ENCODE data around the gene CYB5RL. TPM values are rescaled to one million over a fixed set of nuclear protein-coding genes. Genes with fewer than 3 reads are reported as not detected.
A peak's percentile ranks its signal among the peaks of the same experiment; 100 is the strongest.

The CYB5RL gene
- total and polyA plus RNA-seq, 7 donors, result 1.4 to 5.7 (median 4.4) TPM

DNA sequence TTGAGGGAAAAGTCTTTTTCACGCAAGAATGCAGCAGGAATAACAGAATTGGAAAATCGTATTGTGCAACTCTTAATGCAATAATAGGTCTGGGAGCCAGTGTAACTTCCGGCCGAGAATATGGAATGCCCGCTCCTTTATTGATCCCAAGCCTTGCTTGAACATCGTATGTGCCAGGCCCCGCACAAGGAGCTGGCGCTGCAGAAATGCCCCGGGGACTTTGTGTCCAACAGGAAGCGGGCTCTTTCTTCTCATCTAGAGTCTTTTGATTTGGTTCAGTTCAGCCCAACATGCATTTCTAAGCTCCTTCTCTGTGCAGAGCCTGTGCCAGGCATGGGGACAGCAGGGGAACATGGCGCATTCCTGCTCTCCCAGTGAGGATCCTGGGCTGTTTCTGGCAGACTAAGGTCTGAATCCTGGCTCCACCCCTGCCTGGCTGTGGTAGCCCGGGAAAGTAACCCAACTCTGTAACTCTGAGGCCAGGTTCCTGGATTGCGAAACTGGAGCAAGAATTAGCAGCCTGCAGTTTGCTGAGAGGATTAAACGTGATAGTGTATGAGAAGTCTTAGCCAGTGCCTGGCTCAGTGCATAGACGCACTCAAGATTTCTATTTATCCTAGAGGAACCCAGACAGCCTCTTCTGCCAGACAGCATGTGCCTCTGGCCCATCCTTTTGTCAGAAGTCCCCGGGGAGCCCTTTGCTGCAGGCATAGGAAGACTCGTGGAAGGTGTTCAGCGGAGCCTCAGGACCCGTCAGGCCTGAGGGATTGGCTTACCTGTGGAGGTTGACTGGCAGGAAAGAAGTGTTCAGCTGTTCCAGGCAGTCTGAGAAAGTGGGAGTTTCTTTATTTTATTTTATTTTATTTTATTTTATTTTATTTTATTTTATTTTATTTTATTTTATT, 46.0 kb downstream of the CYB5RL start:
- intact Hi-C loops (cut with DNase I), result no loop called here
- H3K4me1 ChIP-seq, result peaks cover 0 to 6% (median 0%) of the 10 kb centered on the region in 4 donors
- peak; percentile 80 for DNase-seq
- TF ChIP-seq EP300 (IDR thresholded peaks at IDR 0.05), result no peak
- TF ChIP-seq, protein P1, sequence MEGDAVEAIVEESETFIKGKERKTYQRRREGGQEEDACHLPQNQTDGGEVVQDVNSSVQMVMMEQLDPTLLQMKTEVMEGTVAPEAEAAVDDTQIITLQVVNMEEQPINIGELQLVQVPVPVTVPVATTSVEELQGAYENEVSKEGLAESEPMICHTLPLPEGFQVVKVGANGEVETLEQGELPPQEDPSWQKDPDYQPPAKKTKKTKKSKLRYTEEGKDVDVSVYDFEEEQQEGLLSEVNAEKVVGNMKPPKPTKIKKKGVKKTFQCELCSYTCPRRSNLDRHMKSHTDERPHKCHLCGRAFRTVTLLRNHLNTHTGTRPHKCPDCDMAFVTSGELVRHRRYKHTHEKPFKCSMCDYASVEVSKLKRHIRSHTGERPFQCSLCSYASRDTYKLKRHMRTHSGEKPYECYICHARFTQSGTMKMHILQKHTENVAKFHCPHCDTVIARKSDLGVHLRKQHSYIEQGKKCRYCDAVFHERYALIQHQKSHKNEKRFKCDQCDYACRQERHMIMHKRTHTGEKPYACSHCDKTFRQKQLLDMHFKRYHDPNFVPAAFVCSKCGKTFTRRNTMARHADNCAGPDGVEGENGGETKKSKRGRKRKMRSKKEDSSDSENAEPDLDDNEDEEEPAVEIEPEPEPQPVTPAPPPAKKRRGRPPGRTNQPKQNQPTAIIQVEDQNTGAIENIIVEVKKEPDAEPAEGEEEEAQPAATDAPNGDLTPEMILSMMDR (IDR thresholded peaks at IDR 0.05), result no peak
- TF ChIP-seq POLR2AphosphoS5 (IDR thresholded peaks at IDR 0.05), result no peak
- TF ChIP-seq POLR2A (IDR thresholded peaks at IDR 0.05), result no peak
- H3K27ac ChIP-seq, result peak overlapping the region in 1 of 4 donors; percentile 20
- H3K27me3 ChIP-seq, result no peaks in the 10 kb centered on the region
- no peaks in the 10 kb centered on the region for H3K9me3 ChIP-seq
- 59 to 72% methylated on average over 19 of the region's 19 CpGs for WGBS, 2 donors
- H3K36me3 ChIP-seq, result no peaks in the 10 kb centered on the region
- no peak overlapping the region for H3K4me3 ChIP-seq

DNA sequence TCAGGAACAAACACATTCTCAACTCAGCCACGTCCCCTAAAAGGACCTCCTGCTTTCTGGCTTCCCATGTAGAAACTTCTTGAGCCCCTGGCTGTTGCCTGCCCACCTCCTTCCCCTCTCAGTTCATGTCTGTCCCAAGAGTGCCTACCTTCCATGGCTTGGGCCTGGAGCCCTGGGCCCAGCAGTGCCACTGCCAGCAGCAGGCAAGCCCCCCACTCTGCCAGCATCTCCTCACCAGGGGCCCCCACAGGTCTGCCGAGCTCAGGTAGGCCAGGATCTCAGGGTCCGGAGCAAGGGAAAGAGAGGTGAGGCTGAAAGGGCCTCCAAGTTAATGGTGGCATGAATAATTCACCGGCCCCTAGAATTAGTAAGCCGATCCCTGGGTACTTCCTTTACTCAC, 47.1 kb downstream of the CYB5RL start, which contains the start of gene CDCP2:
Gene CDCP2, minus strand, starts transcription at position 305 of the 400 bp plus-strand sequence. Its CDS starts 78 bp downstream, at position 227.
- no peaks in the 10 kb centered on the region for H3K27me3 ChIP-seq
- TF ChIP-seq POLR2AphosphoS5 (IDR thresholded peaks at IDR 0.05) (no peak), EP300 (IDR thresholded peaks at IDR 0.05) (no peak), POLR2A (IDR thresholded peaks at IDR 0.05) (no peak)
- TF ChIP-seq, protein P1 (IDR thresholded peaks at IDR 0.05), result no peak
- peak within 1 kb of the TSS in 1 of 4 donors; percentile 20 for H3K27ac ChIP-seq
- H3K4me1 ChIP-seq, result peaks cover 0 to 6% (median 0%) of the 10 kb centered on the region in 4 donors
- WGBS, 2 donors, result 93 to 97% methylated on average over 5 of the region's 5 CpGs
- H3K9me3 ChIP-seq, result no peaks in the 10 kb centered on the region
- DNase-seq, result no peak
- intact Hi-C loops (cut with DNase I), result no loop called here
- H3K4me3 ChIP-seq, result no peak within 1 kb of the TSS
- H3K36me3 ChIP-seq, result no peaks in the 10 kb centered on the region

DNA sequence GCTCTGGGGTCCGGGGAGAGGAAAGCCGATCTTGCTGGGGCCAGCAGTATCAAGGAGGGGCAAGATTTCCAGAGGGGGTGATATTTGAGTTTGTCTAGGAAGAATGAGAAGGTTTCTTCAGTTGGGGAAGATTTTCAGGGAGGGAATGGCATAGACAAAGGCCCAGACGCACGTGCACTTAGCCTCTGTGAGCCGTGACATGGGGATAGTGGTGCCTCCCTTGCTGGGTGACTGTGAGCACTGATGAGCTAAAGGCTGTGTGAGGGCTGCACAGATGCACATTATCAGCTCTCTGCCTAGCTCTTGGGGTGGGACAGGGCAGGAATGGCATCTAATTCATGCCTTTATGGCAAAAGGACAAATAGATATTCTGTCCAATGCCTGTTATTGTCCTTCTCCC, 48.8 kb downstream of the CYB5RL start:
- no peak for TF ChIP-seq EP300 (IDR thresholded peaks at IDR 0.05)
- TF ChIP-seq, protein P1 (IDR thresholded peaks at IDR 0.05), result no peak
- no peaks in the 10 kb centered on the region for H3K9me3 ChIP-seq
- H3K27me3 ChIP-seq, result no peaks in the 10 kb centered on the region
- intact Hi-C loops (cut with DNase I), result no loop called here
- no peaks in the 10 kb centered on the region for H3K36me3 ChIP-seq
- H3K27ac ChIP-seq, result no peak overlapping the region
- H3K4me1 ChIP-seq, result peaks cover 0 to 6% (median 0%) of the 10 kb centered on the region in 4 donors
- H3K4me3 ChIP-seq, result no peak overlapping the region
- WGBS, 2 donors, result 86 to 89% methylated on average over 5 of the region's 5 CpGs
- no peak for DNase-seq

Other genes with a start within 250 kb of the CYB5RL start
- gene LDLRAD1, start 181.8 kb downstream of the CYB5RL start, total RNA-seq, result not detected
- gene LDLRAD1, start 181.8 kb downstream of the CYB5RL start, polyA plus RNA-seq, result not detected
- gene TMEM59, start 146.8 kb downstream of the CYB5RL start, total RNA-seq, result 100 to 1,000 TPM; 114 to 299 (median 237) TPM
- gene TMEM59, start 146.8 kb downstream of the CYB5RL start, polyA plus RNA-seq, result 100 to 1,000 TPM; 160 to 268 (median 187) TPM
- gene TCEANC2, start 146.4 kb downstream of the CYB5RL start, total RNA-seq, result 1 to 10 TPM; 6.1 to 6.9 (median 6.6) TPM
- gene TCEANC2, start 146.4 kb downstream of the CYB5RL start, polyA plus RNA-seq, result 1 to 10 TPM; 1.8 to 3.6 (median 2.3) TPM
- gene CDCP2, start 47.0 kb downstream of the CYB5RL start, total RNA-seq, result not detected
- gene CDCP2, start 47.0 kb downstream of the CYB5RL start, polyA plus RNA-seq, result under 1 TPM in 1 of 3 donors, not detected in 2; 0.04 TPM
- 10 to 100 TPM; 40.7 to 64.2 (median 55.8) TPM for gene MRPL37, start 137 bp upstream of the CYB5RL start, total RNA-seq
- gene MRPL37, start 137 bp upstream of the CYB5RL start, polyA plus RNA-seq, result 10 to 100 TPM; 59.2 to 80.2 (median 66.1) TPM
- gene SSBP3, start 206.4 kb upstream of the CYB5RL start, total RNA-seq, result 10 to 100 TPM; 27.4 to 38.5 (median 34.8) TPM
- 10 to 100 TPM; 40.1 to 62.5 (median 41.8) TPM for gene SSBP3, start 206.4 kb upstream of the CYB5RL start, polyA plus RNA-seq

All from sigmoid colon (tissue), 7 donors.